ENCODE data around the gene RGR. TPM values are rescaled to one million over a fixed set of nuclear protein-coding genes. Genes with fewer than 3 reads are reported as not detected.

Gene RGR
- total RNA-seq, 3 donors from 2014 or later, result not detected

GRCh38 chr10:84286695-84287094 lies 41.8 kb downstream of the RGR start:
- TF ChIP-seq, protein P1, sequence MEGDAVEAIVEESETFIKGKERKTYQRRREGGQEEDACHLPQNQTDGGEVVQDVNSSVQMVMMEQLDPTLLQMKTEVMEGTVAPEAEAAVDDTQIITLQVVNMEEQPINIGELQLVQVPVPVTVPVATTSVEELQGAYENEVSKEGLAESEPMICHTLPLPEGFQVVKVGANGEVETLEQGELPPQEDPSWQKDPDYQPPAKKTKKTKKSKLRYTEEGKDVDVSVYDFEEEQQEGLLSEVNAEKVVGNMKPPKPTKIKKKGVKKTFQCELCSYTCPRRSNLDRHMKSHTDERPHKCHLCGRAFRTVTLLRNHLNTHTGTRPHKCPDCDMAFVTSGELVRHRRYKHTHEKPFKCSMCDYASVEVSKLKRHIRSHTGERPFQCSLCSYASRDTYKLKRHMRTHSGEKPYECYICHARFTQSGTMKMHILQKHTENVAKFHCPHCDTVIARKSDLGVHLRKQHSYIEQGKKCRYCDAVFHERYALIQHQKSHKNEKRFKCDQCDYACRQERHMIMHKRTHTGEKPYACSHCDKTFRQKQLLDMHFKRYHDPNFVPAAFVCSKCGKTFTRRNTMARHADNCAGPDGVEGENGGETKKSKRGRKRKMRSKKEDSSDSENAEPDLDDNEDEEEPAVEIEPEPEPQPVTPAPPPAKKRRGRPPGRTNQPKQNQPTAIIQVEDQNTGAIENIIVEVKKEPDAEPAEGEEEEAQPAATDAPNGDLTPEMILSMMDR (IDR thresholded peaks at IDR 0.05), result no peak
- Histone ChIP-seq H3K4me3 (no peak overlapping the region), H3K9me3 (no peaks in the 10 kb centered on the region), H3K4me1 (ENCODE audit: low read depth) (no peaks in the 10 kb centered on the region), H3K36me3 (ENCODE audit: low read depth) (no peaks in the 10 kb centered on the region)
- DNase-seq (no peak), ATAC-seq (no peak)
- intact Hi-C loops (cut with DNase I, micrococcal nuclease), result no loop called here

- no peaks in the 10 kb centered on the region for H3K36me3 ChIP-seq (ENCODE audit: low read depth)
- TF ChIP-seq, protein P1 (IDR thresholded peaks at IDR 0.05), result no peak
- intact Hi-C loops (cut with DNase I, micrococcal nuclease), result no loop called here
- H3K4me3 ChIP-seq, result no peak overlapping the region
- H3K9me3 ChIP-seq, result no peaks in the 10 kb centered on the region
- DNase-seq, result no peak
- no peaks in the 10 kb centered on the region for H3K4me1 ChIP-seq (ENCODE audit: low read depth)
- no peak for ATAC-seq
Observed at GRCh38 chr10:84288151-84288550, 43.3 kb downstream of the RGR start.

- no peak for ATAC-seq
- H3K4me1 ChIP-seq (ENCODE audit: low read depth), result no peaks in the 10 kb centered on the region
Observed at GRCh38 chr10:84289521-84290200, 44.8 kb downstream of the RGR start.

DNA sequence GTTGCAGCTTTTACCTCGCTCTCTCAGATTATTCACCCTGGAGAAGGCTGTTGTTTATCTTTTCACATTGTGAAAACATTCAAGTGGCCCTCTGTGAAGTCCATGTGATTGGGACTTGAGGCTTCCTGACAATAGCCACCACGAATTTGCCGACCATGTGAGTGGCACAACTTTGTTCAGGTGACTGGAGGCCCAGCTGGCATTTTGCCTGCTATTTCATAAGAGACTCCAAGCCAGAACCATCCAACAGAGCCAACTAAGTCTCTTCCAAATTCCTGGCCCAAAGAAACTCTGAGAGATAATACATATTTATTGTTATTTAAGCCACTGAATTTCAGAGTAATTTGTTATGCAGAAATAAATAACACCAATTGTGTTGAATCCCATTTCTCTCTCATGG lies 45.4 kb downstream of the RGR start:
- no peak overlapping the region for H3K4me3 ChIP-seq
- TF ChIP-seq, protein P1 (IDR thresholded peaks at IDR 0.05), result no peak
- no peaks in the 10 kb centered on the region for H3K36me3 ChIP-seq (ENCODE audit: low read depth)
- intact Hi-C loops (cut with DNase I, micrococcal nuclease), result no loop called here
- no peak for DNase-seq
- no peaks in the 10 kb centered on the region for H3K4me1 ChIP-seq (ENCODE audit: low read depth)
- H3K9me3 ChIP-seq, result no peaks in the 10 kb centered on the region
- ATAC-seq, result no peak

More at GRCh38 chr10:84289521-84290200, 44.8 kb downstream of the RGR start:
- DNase-seq, result no peak
- intact Hi-C loops (cut with DNase I, micrococcal nuclease), result no loop called here
- Histone ChIP-seq H3K4me3 (no peak overlapping the region), H3K9me3 (no peaks in the 10 kb centered on the region), H3K36me3 (ENCODE audit: low read depth) (no peaks in the 10 kb centered on the region)
- TF ChIP-seq, protein P1 (IDR thresholded peaks at IDR 0.05), result no peak

DNA sequence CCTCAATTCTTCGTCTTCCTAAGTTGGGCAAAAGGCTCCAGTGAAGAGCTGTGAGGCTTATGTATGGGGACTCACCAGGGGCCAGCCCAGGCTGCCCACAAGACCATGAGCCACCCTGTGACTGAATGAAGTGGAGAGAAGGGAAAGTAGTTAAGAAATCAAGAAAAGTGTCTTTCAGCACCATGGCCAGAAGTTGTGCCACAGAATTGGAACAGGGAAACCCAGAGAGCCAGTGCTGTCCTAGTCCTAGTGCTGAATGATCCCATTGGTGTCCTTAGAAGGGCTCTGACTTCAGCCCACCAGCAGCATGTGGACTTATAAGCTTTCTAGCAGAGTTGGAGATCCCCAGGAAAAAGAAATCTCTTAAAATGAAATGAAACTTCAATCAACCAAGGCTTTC lies 46.5 kb downstream of the RGR start:
- Histone ChIP-seq H3K36me3 (ENCODE audit: low read depth) (no peaks in the 10 kb centered on the region), H3K4me3 (no peak overlapping the region), H3K9me3 (no peaks in the 10 kb centered on the region), H3K4me1 (ENCODE audit: low read depth) (no peaks in the 10 kb centered on the region)
- intact Hi-C loops (cut with DNase I, micrococcal nuclease), result no loop called here
- TF ChIP-seq, protein P1 (IDR thresholded peaks at IDR 0.05), result no peak
- DNase-seq, result peak in 1 of 3 donors; percentile 40
- ATAC-seq, result peak; percentile 45

Measured in mucosa of descending colon (tissue), 3 donors.